Measurements from ENCODE around the gene ERP44. TPM values are rescaled to one million over a fixed set of nuclear protein-coding genes. Genes with fewer than 3 reads are reported as not detected.
"Not testable (repeated sequence)": the region's sequence is repeated elsewhere in the genome, so short reads cannot be mapped to it uniquely, and the experiment has no call there.

Gene ERP44
- total RNA-seq, 1 experiment from 2014 or later = 9.4 TPM

DNA sequence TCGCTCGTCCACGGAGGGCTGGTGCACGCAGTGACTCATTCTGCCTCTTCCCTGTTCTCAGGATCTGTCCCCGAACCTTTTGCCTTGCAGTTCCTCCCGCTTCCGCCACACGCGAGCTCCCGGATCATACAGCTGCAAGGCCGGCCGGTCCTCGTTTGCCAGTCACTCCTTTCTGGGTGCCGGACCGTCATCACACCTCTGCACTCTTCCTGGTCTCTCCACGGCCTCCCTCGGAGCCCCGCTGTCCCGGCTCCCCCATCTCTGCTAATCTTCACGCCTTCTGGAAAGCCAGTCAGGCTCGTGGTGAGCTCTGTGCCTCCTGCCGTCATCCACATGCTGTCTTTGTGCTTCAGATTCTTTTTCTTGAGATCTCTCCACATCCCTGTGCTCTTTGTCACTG lies 100.5 kb downstream of the ERP44 start:
- Histone ChIP-seq H3K4me3 (replicated peaks in 1 of 2; ENCODE audit: low read depth in 1 of 2, low read length in 2 of 2) (no peak overlapping the region), H3K9ac (ENCODE audit: low read length) (no peak overlapping the region), H3K79me2 (ENCODE audit: insufficient read depth, low read length) (no peaks in the 10 kb centered on the region), H3K27ac (ENCODE audit: low read depth, low read length) (no peak overlapping the region), H3K27me3 (ENCODE audit: insufficient read depth, low read length) (no peaks in the 10 kb centered on the region), H3K9me2 (ENCODE audit: insufficient read depth) (no peaks in the 10 kb centered on the region), H3K4me2 (ENCODE audit: low read length) (no peak overlapping the region), H3K9me3 (ENCODE audit: control insufficient read depth in 1 of 2, insufficient read depth in 1 of 2, low read depth in 1 of 2, low read length in 2 of 2) (no peaks in the 10 kb centered on the region), H3K4me1 (ENCODE audit: control insufficient read depth in 1 of 2, insufficient read depth in 2 of 2, low read length in 2 of 2) (no peaks in the 10 kb centered on the region), H3K36me3 (ENCODE audit: control insufficient read depth in 1 of 2, insufficient read depth in 2 of 2, low read length in 2 of 2) (no peaks in the 10 kb centered on the region), H2AFZ (ENCODE audit: low read depth, low read length, poor library complexity, severe bottlenecking) (no peak overlapping the region), H4K20me1 (ENCODE audit: insufficient read depth) (no peaks in the 10 kb centered on the region)
- no TSS peak for BruUV-seq (replicated peaks)
- ChIA-PET POLR2A (no interaction called here), CTCF (no interaction called here), RAD21 (ENCODE audit: low non-redundant PET in 1 of 2, low total read pairs in 2 of 2, uncharacterized antibody in 2 of 2, unreplicated experiment in 2 of 2) (no interaction called here)
- DNase-seq (ENCODE audit: low read depth, low spot score) (no peak), ATAC-seq (no peak)
- TF ChIP-seq, protein P1, sequence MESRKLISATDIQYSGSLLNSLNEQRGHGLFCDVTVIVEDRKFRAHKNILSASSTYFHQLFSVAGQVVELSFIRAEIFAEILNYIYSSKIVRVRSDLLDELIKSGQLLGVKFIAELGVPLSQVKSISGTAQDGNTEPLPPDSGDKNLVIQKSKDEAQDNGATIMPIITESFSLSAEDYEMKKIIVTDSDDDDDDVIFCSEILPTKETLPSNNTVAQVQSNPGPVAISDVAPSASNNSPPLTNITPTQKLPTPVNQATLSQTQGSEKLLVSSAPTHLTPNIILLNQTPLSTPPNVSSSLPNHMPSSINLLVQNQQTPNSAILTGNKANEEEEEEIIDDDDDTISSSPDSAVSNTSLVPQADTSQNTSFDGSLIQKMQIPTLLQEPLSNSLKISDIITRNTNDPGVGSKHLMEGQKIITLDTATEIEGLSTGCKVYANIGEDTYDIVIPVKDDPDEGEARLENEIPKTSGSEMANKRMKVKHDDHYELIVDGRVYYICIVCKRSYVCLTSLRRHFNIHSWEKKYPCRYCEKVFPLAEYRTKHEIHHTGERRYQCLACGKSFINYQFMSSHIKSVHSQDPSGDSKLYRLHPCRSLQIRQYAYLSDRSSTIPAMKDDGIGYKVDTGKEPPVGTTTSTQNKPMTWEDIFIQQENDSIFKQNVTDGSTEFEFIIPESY (IDR thresholded peaks at IDR 0.05; ENCODE audit: extremely low read depth, insufficient replicate concordance, low read length) = no peak
- intact Hi-C loops (cut with micrococcal nuclease) = no loop called here

- not testable (repeated sequence) for H3K4me3 ChIP-seq (replicated peaks in 1 of 2; ENCODE audit: low read depth in 1 of 2, low read length in 2 of 2); ATAC-seq
Observed at GRCh38 chr9:99990508-99990907, 108.3 kb downstream of the ERP44 start.

More at GRCh38 chr9:99990508-99990907, 108.3 kb downstream of the ERP44 start:
- intact Hi-C loops (cut with micrococcal nuclease); DNase-seq (ENCODE audit: low read depth, low spot score); POLR2A ChIA-PET; RAD21 ChIA-PET (ENCODE audit: low non-redundant PET in 1 of 2, low total read pairs in 2 of 2, uncharacterized antibody in 2 of 2, unreplicated experiment in 2 of 2); H3K9ac ChIP-seq (ENCODE audit: low read length); H3K9me3 ChIP-seq (ENCODE audit: control insufficient read depth in 1 of 2, insufficient read depth in 1 of 2, low read depth in 1 of 2, low read length in 2 of 2); H3K79me2 ChIP-seq (ENCODE audit: insufficient read depth, low read length); BruUV-seq (replicated peaks); H3K27ac ChIP-seq (ENCODE audit: low read depth, low read length); CTCF ChIA-PET; H2AFZ ChIP-seq (ENCODE audit: low read depth, low read length, poor library complexity, severe bottlenecking); H4K20me1 ChIP-seq (ENCODE audit: insufficient read depth); H3K4me1 ChIP-seq (ENCODE audit: control insufficient read depth in 1 of 2, insufficient read depth in 2 of 2, low read length in 2 of 2); H3K27me3 ChIP-seq (ENCODE audit: insufficient read depth, low read length); H3K36me3 ChIP-seq (ENCODE audit: control insufficient read depth in 1 of 2, insufficient read depth in 2 of 2, low read length in 2 of 2); H3K4me2 ChIP-seq (ENCODE audit: low read length); H3K9me2 ChIP-seq (ENCODE audit: insufficient read depth): not testable (repeated sequence)

Measured in HCT116 (cell line).